H1 (cell line): ENCODE results near the gene TBC1D2. TPM values are rescaled to one million over a fixed set of nuclear protein-coding genes. Genes with fewer than 3 reads are reported as not detected.

Experiments used
- NRF1 ChIP-seq: IDR thresholded peaks from 2 replicates; pipeline ENCODE4 v1.6.1; 2011; ENCODE audit warnings: mild to moderate bottlenecking, low read depth, low read length, improper control_type of control experiment
- polyA plus RNA-seq, 7 experiments: library from polyadenylated mRNA; depleted of rRNA in 3 of 7; stranded (reverse) in 5 of 7; unstranded in 2 of 7; fragments of >200 nt in 5 of 7; fragments of 200-250 nt in 2 of 7; gene quantifications; 1 replicate in 5 of 7; 2 replicates in 1 of 7; 4 replicates in 1 of 7; pipeline versions ENCODE4 v1.2.1 to v1.2.3, GENCODE V29; 2011 to 2013; ENCODE audit warnings: missing spikeins in 2 of 7, mixed read lengths in 2 of 7
- total RNA-seq: library from RNA; stranded (reverse); fragmentation: NEBNext Ultra II Directional; extraction: Animal tissue kit (Norgen Biotek cat#: 25700); gene quantifications from 2 replicates; pipeline ENCODE4 v1.2.1, GENCODE V29; 2021
- TF ChIP-seq, protein P1 (sequence below): fragments of 300-600 bp; sonication (generic); IDR thresholded peaks from 2 replicates; pipeline ENCODE4 v1.7.1; 2012; ENCODE audit warnings: low read length, moderate library complexity, mild to moderate bottlenecking, inconsistent platforms; ENCODE audit not compliant: insufficient replicate concordance

The TBC1D2 gene
- total and polyA plus RNA-seq, 2 of the 8 experiments (the other 6 are each of a cell fraction or from before 2014, with no cell fraction given), result 7.4 TPM

DNA sequence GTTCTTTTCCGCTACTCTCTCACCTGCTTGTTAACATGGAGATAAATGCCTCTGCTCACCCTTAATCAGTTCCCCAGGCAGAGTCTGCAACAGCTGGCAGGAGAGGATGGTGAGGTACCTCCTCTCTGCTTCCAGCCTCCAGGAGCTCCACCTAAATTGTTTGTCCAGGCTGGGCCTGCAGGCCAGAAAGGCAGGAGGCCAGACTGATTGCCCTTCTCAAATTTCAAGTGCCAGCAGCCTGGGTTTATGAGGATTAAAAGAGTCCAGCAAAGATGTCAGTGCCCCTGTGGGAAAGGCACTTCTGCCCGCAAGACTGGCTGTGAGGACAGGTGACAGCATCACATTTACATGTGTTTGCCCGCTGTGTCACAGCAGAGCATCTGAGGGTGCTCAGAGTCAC lies 82.8 kb downstream of the TBC1D2 start (continued):
- TF ChIP-seq, protein P1, sequence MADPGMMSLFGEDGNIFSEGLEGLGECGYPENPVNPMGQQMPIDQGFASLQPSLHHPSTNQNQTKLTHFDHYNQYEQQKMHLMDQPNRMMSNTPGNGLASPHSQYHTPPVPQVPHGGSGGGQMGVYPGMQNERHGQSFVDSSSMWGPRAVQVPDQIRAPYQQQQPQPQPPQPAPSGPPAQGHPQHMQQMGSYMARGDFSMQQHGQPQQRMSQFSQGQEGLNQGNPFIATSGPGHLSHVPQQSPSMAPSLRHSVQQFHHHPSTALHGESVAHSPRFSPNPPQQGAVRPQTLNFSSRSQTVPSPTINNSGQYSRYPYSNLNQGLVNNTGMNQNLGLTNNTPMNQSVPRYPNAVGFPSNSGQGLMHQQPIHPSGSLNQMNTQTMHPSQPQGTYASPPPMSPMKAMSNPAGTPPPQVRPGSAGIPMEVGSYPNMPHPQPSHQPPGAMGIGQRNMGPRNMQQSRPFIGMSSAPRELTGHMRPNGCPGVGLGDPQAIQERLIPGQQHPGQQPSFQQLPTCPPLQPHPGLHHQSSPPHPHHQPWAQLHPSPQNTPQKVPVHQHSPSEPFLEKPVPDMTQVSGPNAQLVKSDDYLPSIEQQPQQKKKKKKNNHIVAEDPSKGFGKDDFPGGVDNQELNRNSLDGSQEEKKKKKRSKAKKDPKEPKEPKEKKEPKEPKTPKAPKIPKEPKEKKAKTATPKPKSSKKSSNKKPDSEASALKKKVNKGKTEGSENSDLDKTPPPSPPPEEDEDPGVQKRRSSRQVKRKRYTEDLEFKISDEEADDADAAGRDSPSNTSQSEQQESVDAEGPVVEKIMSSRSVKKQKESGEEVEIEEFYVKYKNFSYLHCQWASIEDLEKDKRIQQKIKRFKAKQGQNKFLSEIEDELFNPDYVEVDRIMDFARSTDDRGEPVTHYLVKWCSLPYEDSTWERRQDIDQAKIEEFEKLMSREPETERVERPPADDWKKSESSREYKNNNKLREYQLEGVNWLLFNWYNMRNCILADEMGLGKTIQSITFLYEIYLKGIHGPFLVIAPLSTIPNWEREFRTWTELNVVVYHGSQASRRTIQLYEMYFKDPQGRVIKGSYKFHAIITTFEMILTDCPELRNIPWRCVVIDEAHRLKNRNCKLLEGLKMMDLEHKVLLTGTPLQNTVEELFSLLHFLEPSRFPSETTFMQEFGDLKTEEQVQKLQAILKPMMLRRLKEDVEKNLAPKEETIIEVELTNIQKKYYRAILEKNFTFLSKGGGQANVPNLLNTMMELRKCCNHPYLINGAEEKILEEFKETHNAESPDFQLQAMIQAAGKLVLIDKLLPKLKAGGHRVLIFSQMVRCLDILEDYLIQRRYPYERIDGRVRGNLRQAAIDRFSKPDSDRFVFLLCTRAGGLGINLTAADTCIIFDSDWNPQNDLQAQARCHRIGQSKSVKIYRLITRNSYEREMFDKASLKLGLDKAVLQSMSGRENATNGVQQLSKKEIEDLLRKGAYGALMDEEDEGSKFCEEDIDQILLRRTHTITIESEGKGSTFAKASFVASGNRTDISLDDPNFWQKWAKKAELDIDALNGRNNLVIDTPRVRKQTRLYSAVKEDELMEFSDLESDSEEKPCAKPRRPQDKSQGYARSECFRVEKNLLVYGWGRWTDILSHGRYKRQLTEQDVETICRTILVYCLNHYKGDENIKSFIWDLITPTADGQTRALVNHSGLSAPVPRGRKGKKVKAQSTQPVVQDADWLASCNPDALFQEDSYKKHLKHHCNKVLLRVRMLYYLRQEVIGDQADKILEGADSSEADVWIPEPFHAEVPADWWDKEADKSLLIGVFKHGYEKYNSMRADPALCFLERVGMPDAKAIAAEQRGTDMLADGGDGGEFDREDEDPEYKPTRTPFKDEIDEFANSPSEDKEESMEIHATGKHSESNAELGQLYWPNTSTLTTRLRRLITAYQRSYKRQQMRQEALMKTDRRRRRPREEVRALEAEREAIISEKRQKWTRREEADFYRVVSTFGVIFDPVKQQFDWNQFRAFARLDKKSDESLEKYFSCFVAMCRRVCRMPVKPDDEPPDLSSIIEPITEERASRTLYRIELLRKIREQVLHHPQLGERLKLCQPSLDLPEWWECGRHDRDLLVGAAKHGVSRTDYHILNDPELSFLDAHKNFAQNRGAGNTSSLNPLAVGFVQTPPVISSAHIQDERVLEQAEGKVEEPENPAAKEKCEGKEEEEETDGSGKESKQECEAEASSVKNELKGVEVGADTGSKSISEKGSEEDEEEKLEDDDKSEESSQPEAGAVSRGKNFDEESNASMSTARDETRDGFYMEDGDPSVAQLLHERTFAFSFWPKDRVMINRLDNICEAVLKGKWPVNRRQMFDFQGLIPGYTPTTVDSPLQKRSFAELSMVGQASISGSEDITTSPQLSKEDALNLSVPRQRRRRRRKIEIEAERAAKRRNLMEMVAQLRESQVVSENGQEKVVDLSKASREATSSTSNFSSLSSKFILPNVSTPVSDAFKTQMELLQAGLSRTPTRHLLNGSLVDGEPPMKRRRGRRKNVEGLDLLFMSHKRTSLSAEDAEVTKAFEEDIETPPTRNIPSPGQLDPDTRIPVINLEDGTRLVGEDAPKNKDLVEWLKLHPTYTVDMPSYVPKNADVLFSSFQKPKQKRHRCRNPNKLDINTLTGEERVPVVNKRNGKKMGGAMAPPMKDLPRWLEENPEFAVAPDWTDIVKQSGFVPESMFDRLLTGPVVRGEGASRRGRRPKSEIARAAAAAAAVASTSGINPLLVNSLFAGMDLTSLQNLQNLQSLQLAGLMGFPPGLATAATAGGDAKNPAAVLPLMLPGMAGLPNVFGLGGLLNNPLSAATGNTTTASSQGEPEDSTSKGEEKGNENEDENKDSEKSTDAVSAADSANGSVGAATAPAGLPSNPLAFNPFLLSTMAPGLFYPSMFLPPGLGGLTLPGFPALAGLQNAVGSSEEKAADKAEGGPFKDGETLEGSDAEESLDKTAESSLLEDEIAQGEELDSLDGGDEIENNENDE, result no peak
- no peak for TF ChIP-seq NRF1
